Skeletal muscle satellite cell (primary cell): ENCODE measurements around the gene ARID4A.

Source experiments
- H3K27me3 ChIP-seq: 2 replicates; pipeline ENCODE4 v1.7.0; 2013; ENCODE audit warnings: low read length; ENCODE audit not compliant: control insufficient read depth, insufficient read depth
- H3K36me3 ChIP-seq: 2 replicates; pipeline ENCODE4 v1.7.0; 2013; ENCODE audit warnings: mild to moderate bottlenecking, control low read depth, low read length; ENCODE audit not compliant: insufficient read depth
- H3K4me1 ChIP-seq: 2 replicates; pipeline ENCODE4 v1.7.0; 2013; ENCODE audit warnings: low read length; ENCODE audit not compliant: control insufficient read depth, insufficient read depth
- H3K4me2 ChIP-seq: 2 replicates; pipeline ENCODE4 v1.7.0; 2013; ENCODE audit warnings: mild to moderate bottlenecking, low read length
- H3K4me3 ChIP-seq: 2 replicates; pipeline ENCODE4 v1.7.0; 2013; ENCODE audit warnings: low read length
- H3K9ac ChIP-seq: 2 replicates; pipeline ENCODE4 v1.7.0; 2013; ENCODE audit warnings: mild to moderate bottlenecking, low read depth, low read length, moderate library complexity
- H3K9me3 ChIP-seq: replicated peaks from 2 replicates; pipeline ENCODE4 v1.7.0; 2013; ENCODE audit warnings: mild to moderate bottlenecking, control low read depth, low read length

ARID4A gene

GRCh38 chr14:58376791-58377190, 78.4 kb downstream of the ARID4A start:
- no peaks in the 10 kb centered on the region for H3K4me1 ChIP-seq
- no peak overlapping the region for H3K4me2 ChIP-seq
- no peaks in the 10 kb centered on the region for H3K9me3 ChIP-seq
- H3K9ac ChIP-seq: no peak overlapping the region
- no peaks in the 10 kb centered on the region for H3K27me3 ChIP-seq
- H3K36me3 ChIP-seq: peaks cover 13% of the 10 kb centered on the region
- no peak overlapping the region for H3K4me3 ChIP-seq

- H3K4me3 ChIP-seq: no peak overlapping the region
- no peaks in the 10 kb centered on the region for H3K9me3 ChIP-seq
- H3K36me3 ChIP-seq: no peaks in the 10 kb centered on the region
- peaks cover 6% of the 10 kb centered on the region for H3K4me1 ChIP-seq
- no peaks in the 10 kb centered on the region for H3K27me3 ChIP-seq
- H3K9ac ChIP-seq: no peak overlapping the region
- no peak overlapping the region for H3K4me2 ChIP-seq
Measured at GRCh38 chr14:58390830-58391229, 92.5 kb downstream of the ARID4A start.

GRCh38 chr14:58395562-58395811, 97.1 kb downstream of the ARID4A start:
- Histone ChIP-seq H3K4me3 (peak overlapping the region; percentile 70), H3K4me2 (peak overlapping the region; percentile 86), H3K36me3 (no peaks in the 10 kb centered on the region), H3K4me1 (peaks cover 10% of the 10 kb centered on the region), H3K27me3 (no peaks in the 10 kb centered on the region), H3K9me3 (no peaks in the 10 kb centered on the region), H3K9ac (peak overlapping the region; percentile 77)

GRCh38 chr14:58395812-58396788, 97.7 kb downstream of the ARID4A start, which contains the start of gene TOMM20L:
Gene TOMM20L (plus strand): TSS chr14:58395930. CDS start chr14:58395958, 28 bp downstream.
- H3K36me3 ChIP-seq: no peaks in the 10 kb centered on the region
- H3K4me2 ChIP-seq: peak within 1 kb of the TSS; percentile 86
- H3K4me1 ChIP-seq: peaks cover 10% of the 10 kb centered on the region
- peak within 1 kb of the TSS; percentile 77 for H3K9ac ChIP-seq
- H3K4me3 ChIP-seq: peak within 1 kb of the TSS; percentile 70
- no peaks in the 10 kb centered on the region for H3K27me3 ChIP-seq
- H3K9me3 ChIP-seq: no peaks in the 10 kb centered on the region

GRCh38 chr14:58397156-58397555, 98.8 kb downstream of the ARID4A start:
- H3K4me2 ChIP-seq: no peak overlapping the region
- no peak overlapping the region for H3K9ac ChIP-seq
- H3K4me1 ChIP-seq: peaks cover 10% of the 10 kb centered on the region
- H3K4me3 ChIP-seq: no peak overlapping the region
- no peaks in the 10 kb centered on the region for H3K36me3 ChIP-seq
- no peaks in the 10 kb centered on the region for H3K9me3 ChIP-seq
- H3K27me3 ChIP-seq: no peaks in the 10 kb centered on the region

- no peak overlapping the region for H3K4me3 ChIP-seq
- no peaks in the 10 kb centered on the region for H3K9me3 ChIP-seq
- H3K4me1 ChIP-seq: peaks cover 10% of the 10 kb centered on the region
- no peak overlapping the region for H3K4me2 ChIP-seq
- H3K36me3 ChIP-seq: no peaks in the 10 kb centered on the region
- H3K27me3 ChIP-seq: no peaks in the 10 kb centered on the region
- H3K9ac ChIP-seq: no peak overlapping the region
Measured at GRCh38 chr14:58398495-58398894, 100.1 kb downstream of the ARID4A start.

GRCh38 chr14:58398895-58399294, 100.5 kb downstream of the ARID4A start:
- Histone ChIP-seq H3K9me3 (no peaks in the 10 kb centered on the region), H3K27me3 (no peaks in the 10 kb centered on the region), H3K36me3 (no peaks in the 10 kb centered on the region), H3K4me3 (no peak overlapping the region), H3K4me1 (peaks cover 10% of the 10 kb centered on the region), H3K9ac (no peak overlapping the region), H3K4me2 (no peak overlapping the region)

GRCh38 chr14:58401587-58401986, 103.2 kb downstream of the ARID4A start:
- H3K9me3 ChIP-seq: no peaks in the 10 kb centered on the region
- H3K4me1 ChIP-seq: no peaks in the 10 kb centered on the region
- H3K4me3 ChIP-seq: no peak overlapping the region
- no peaks in the 10 kb centered on the region for H3K36me3 ChIP-seq
- no peak overlapping the region for H3K9ac ChIP-seq
- no peaks in the 10 kb centered on the region for H3K27me3 ChIP-seq
- no peak overlapping the region for H3K4me2 ChIP-seq

- Histone ChIP-seq H3K9me3 (no peaks in the 10 kb centered on the region), H3K4me2 (no peak overlapping the region), H3K36me3 (peaks cover 40% of the 10 kb centered on the region)
Measured at GRCh38 chr14:58408681-58409215, 110.4 kb downstream of the ARID4A start.

GRCh38 chr14:58414845-58415244, 116.5 kb downstream of the ARID4A start:
- Histone ChIP-seq H3K4me3 (no peak overlapping the region), H3K4me2 (no peak overlapping the region), H3K4me1 (no peaks in the 10 kb centered on the region), H3K27me3 (no peaks in the 10 kb centered on the region), H3K36me3 (peaks cover 41% of the 10 kb centered on the region), H3K9ac (no peak overlapping the region), H3K9me3 (no peaks in the 10 kb centered on the region)

More at GRCh38 chr14:58408681-58409215, 110.4 kb downstream of the ARID4A start:
- H3K4me3 ChIP-seq: no peak overlapping the region
- no peaks in the 10 kb centered on the region for H3K27me3 ChIP-seq
- H3K9ac ChIP-seq: no peak overlapping the region
- H3K4me1 ChIP-seq: no peaks in the 10 kb centered on the region

GRCh38 chr14:58415636-58416547, 117.5 kb downstream of the ARID4A start:
- no peak overlapping the region for H3K4me2 ChIP-seq
- H3K4me3 ChIP-seq: no peak overlapping the region
- H3K27me3 ChIP-seq: no peaks in the 10 kb centered on the region
- no peaks in the 10 kb centered on the region for H3K4me1 ChIP-seq
- no peak overlapping the region for H3K9ac ChIP-seq
- H3K36me3 ChIP-seq: peaks cover 34% of the 10 kb centered on the region
- H3K9me3 ChIP-seq: no peaks in the 10 kb centered on the region
